ENCODE data around the gene CWC22.
"Not testable (repeated sequence)": the region's sequence is repeated elsewhere in the genome, so short reads cannot be mapped to it uniquely, and the experiment has no call there.

The CWC22 gene

DNA sequence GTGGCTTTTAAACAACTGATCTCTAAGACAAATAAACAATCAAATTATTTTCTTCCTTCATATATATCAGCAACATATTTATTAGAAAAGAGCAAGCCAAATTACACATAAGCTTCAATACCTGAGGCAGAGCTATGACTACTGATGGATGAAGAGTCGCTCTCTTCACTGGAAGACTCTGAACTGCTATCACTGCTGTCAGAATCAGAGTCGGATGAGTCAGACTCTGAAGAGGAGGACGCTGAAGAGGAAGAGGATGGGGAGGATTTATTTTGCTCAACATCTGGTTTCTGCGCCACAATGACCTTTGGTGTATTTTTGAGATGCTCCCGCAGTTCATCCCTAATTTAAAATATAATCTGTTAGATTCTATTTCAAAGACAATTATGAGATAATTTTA is 56.7 kb downstream of the CWC22 start:
- no peak for DNase-seq (ENCODE audit: low spot score)

DNA sequence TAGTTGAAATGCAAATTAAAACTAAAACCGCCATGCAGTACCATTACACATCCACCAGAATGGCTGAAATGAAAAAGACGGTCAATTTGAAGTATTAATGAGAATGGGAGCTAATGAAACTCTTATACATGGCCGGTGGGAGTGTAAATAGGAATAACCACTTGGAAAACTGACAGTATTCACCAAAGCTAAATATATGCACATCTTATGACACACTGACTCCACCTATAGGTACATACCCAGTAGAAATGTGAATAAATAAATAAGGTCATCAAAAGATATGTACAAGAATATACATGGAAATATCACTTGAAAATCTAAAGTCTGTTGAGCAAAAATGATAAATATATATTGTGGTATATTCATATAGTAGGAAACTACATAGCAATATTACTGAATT is 57.7 kb downstream of the CWC22 start:
- DNase-seq (ENCODE audit: low spot score), result no peak

DNA sequence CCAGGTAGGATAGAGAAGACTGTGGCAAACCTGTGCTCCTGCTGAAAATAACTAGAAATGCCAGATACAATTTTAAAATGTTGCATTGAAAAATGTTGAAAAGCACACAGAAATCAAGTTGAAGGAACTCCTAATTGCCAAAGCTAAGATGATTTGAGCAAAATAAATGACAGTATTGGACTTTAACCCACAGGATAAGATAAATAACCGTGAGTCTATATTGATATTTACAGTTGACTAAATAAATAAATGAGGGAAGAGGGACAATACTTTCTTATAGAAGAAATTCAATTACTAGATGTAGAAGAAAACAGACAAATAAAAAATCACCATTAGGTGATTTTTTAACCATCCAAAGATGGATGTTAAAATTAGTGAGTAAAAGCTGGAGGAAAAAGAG is 59.0 kb downstream of the CWC22 start:
- no peak for DNase-seq (ENCODE audit: low spot score)

DNA sequence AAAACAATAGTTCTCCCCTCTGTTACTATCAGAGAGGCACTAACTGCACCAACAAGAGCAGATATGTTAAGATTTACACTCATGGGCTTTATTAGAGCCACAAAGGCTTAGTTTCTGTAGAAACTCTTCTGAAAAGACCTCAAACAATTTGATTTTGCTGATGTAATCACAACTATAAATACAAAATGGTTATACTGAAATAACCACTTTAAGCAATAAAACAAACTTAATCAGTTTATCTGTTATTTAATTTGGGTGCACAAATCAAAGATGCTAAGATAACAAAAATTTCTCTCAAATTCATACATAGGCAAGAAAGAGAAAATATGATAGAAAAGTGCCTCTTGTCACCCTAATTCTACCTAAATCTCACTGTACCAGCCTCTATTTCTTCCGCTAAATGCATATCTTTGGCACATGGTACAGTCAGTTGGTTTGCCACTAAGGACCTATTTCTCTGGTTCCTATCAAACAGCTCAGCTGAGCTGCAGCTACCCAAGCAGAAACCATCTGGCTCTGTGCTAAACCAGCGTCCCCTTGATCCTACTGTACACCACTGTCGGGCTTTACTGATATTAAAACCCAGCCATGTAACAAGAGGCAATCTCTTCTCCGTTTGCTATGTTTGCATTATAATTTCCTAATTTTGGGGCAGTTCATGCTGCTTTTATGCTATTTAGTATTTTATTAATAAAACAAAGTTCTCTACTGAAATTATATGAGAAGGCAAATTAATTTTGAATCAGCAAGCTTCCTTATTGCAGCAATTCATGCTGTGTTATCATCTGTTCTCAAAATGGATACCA is 60.1 kb downstream of the CWC22 start:
- peak; percentile 92 for DNase-seq (ENCODE audit: low spot score)

DNA sequence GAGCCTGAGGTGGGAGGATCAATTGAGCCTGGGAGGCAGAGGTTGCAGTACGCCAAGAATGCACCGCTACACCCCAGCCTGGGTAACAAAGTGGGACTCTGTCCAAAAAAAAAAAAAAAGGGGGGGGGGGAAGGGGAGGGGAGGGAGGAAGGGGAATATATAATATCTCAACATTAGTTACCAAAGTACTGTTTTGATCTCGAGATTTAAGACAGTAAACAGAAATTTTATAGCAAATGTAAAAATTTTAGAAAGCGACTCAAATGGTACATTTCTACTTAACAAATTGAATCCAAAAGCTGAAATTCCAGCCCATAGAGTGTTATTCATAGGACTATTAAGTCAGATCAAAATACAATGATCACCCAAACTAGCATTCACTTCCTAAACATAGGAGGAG is 60.8 kb downstream of the CWC22 start:
- no peak for DNase-seq (ENCODE audit: low spot score)

DNA sequence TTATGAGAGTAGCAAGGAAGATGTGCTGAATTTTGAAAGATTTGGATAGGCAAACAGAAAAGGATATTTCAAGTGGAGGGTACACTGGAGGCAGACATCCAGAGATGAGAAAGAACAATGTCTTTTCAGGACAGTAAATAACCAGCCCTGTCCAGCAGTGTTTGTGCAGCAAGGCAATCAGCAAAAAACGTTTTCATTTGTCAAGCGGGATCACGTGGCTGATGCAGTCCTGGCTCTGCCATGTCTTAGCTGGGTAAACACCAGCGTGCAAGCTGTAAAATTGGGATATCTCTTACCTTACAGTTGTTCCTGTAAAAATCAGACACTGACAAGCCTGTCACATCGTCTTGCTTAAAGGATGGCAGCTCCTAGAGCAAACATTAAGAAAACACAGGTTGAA is 67.8 kb downstream of the CWC22 start:
- DNase-seq (ENCODE audit: low spot score), result no peak

DNA sequence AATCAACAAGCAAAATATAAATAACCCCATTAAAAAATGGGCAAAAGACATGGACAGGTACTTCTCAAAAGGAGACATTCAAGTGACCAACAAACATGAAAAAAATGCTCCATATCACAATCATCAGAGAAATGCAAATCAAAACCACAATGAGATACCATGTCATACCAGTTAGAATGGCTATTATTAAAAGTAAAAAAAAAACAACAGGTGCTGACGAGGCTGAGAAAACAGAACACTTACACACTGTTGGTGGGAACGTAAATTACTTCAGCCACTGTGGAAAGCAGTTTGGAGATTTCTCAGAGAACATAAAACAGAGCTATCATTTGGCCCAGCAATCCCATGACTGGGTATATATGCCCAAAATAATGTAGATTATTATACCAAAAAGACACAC is 69.1 kb downstream of the CWC22 start:
- DNase-seq (ENCODE audit: low spot score), result no peak

DNA sequence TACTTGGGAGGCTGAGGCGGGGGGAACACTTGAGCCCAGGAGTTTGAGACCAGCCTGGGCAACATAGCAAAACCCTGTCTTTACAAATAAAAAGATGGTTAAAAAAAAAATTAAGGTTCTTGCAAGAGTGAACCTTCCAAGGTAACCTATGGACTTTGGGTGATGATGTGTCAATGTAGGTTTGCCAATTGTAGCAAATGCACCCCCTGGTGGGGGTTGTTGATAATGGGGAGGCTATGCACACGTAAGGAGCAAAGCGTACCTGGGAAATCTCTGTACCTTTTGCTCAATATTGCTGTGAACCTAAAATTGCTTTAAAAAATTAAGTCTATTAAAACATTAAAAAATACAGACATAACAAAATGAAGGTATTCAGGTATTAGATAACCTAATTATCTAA is 70.4 kb downstream of the CWC22 start:
- no peak for DNase-seq (ENCODE audit: low spot score)

DNA sequence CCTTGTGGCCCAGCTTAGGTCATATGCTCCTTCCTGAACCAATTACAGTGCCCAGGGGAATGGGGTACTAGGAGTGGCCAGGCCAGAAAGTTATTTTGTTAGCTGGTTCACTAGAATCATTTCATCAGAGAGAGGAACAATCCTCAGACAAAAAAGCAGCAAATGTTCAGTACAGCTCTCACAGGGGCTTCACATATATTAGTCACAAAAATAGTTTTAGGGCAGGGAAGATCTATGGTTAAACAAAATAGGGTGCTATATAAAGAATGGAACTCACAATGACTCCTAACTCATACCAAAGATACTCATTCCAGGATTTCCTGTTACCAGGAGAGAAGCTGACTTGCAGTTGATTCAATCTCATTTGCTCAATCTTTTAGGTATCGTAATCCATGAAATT is 71.0 kb downstream of the CWC22 start:
- DNase-seq (ENCODE audit: low spot score), result no peak

DNA sequence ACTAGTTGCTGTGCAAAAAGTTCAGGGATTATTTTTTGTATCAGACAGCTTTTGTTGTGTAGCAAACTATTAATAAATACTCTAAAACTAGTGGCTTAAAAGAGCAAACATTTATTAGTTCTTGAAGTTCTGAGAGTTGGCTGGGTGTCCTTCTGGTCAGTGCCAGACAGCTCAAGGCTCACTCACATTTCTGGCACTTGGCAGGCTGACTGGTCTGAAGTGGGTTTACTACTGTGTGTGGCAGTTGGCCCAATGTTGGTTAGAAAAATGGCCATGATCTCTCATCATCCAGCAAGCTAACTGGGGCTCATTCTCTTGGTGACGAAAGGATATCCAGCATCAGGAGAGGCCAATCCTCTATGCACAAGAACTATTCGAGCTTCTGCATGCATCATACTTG is 74.3 kb downstream of the CWC22 start:
- DNase-seq (ENCODE audit: low spot score), result peak; percentile 33

DNA sequence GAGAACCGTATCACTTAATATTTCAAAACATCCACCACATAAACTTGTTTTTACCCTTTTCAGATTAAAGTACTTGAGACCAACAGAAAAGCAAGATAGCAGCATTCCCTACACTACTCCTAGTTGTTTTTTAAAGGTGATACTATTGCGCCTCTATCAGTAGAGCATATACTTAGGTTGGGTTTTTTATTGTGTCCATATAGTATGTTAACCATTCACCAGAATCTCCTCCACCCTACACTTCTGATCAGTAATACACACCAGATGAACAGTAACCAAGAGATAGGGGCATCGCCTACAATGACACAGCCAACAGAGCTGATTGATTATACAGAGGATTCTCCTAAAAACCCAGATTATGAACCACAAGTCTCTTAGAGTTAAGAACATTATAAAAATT is 75.6 kb downstream of the CWC22 start:
- DNase-seq (ENCODE audit: low spot score), result no peak

DNA sequence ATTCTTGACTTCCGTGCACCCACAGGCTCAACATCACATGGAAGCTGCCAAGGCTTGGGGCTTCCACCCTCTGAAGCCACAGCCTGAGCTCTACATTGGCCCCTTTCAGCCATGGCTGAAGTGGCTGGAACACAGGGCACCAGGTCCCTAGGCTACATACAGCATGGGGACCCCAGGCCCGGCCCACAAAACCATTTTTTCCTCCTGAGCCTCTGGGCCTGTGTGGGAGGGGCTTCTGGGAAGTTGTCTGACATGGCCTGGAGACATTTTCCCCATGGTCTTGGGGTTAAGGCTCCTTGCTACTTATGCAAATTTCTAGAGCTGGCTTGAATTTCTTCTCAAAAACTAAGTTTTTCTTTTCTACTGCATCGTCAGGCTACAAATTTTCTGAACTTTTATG is 77.1 kb downstream of the CWC22 start:
- not testable (repeated sequence) for DNase-seq (ENCODE audit: low spot score)

DNA sequence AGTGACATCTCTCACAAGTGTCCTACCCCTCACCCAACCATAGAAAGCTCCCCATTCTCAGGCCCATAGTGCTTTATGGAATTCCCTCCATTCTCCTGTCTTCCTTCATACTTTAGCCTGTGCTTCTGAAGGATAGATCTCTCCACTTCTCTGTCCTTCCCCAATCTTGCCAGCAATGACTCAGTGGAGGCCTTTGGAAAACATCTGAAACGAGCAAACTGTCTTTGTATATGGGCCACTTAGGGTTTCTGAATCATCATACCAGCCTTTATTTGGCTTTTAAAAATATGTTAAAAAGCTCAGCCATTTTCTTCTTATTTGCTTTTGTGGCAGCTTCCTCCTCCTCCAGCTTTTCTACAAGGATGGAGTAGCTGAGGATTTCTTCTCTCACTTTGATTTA is 80.1 kb downstream of the CWC22 start:
- no peak for DNase-seq (ENCODE audit: low spot score)

DNA sequence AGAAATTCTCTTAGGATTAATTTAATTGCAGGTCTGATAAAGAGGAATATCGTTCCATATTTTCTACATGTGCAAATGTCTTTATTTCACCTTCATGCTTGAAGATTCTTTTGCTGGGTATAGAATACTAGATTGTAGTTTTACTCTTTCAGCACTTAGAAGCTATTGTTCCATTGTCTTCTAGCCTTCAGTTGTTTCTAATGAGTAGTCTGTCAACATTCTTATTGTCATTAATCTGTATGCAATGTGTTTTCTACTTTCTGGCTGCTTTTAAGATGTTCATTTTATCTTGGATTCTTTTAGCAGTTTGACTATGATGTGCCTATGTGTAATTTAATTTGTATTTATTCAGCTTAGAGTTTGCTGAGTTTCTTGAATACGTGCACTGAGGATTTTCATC is 81.4 kb downstream of the CWC22 start:
- DNase-seq (ENCODE audit: low spot score), result no peak

DNA sequence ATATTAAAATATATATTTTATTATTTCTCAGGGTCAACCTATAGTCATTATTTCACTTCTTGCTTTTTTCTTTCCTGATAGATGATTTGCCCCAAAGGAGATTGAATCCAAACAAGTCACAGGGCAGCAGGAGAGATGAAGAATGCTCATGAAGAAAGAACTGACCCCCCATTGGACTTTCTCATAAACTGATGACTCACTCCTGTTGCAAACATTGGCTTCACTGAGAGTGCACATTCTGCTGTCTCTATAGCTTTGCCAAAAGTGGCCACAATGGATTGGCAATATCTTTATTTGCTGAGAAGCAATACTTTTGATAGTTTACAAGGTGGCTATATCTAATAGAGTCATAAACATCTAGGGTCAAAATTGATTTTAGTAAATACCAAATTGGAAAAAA is 89.8 kb downstream of the CWC22 start:
- DNase-seq (ENCODE audit: low spot score), result no peak

DNA sequence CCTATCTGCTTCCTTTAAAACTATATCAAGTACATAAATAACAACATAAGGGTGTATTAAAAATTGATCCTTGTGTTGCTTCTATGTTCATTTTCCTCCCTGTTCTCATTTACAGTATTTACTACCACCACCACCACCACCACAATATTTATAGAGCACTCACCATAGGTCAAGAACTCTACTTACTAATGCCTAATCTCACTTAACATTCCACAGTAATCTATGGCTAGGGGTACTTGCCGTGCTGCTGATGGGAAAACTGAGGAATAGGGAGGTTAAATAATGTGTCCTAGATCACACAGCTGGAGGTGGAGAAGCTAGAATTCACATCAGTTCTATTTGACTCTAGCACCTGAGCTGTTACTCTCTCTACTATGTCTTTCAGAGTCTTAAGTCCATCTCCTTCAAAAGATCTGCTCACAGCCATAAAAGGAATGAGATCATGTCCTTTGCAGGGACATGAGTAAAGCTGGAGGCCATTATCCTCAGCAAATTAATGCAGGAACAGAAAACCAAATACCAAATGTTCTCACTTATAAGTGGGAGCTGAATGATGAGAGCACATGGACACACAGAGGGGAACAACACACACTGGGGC is 91.6 kb downstream of the CWC22 start:
- no peak for DNase-seq (ENCODE audit: low spot score)

DNA sequence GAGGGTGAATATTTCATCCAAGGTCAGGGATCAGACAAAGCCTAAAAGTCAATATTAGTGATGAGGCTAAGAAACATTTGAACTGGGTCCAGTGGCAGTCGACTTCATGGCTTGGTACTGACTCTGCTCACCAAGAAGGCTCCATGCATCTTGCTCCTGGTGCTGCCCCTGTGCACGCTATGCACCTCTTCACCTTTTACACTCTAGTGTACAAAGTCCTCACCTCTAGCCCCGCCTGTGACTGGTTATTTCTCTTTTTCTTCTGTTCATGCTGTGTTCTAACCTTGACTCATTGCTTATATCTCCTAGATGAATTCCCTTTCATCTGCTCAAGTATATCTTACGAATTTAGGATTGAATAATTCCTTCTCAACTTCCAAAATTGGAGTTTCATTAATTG is 93.3 kb downstream of the CWC22 start:
- no peak for DNase-seq (ENCODE audit: low spot score)

DNA sequence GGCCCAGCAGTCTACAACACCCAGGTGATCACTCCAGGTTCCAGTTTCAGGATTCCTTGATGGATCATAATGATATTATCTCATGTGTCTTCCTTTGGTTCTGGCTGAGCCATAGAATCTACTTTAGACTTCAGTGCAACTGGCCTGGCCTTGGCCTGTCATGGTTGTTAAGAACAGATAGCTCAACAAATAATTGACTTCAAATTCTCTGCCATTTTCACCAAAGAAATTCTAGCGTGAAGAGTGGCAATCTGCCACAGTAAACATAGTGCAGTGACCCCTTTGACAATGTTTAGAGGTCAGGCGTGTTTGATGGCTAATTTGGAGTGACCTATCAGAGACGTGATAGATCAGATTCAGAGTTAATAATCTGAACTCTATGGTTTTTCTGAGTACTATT is 95.5 kb downstream of the CWC22 start:
- DNase-seq (ENCODE audit: low spot score), result no peak

DNA sequence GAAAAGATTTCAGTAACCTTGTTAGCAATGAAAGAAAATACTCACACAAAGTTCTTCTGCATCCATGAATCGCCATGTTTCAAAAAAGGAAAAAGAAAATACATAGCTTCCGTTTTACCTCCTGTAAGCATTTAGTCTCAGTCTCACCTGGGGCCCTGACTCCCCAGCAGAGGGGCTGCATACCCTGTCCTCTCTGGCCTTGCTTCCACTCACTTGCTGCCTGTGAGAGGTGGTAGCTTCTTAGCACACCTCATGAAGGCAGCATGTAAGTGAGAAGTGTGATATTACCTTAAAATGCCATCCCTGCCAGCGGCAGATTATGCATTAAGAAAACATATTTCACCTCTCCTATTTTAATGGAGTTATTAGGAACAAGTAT is 96.4 kb downstream of the CWC22 start:
- DNase-seq (ENCODE audit: low spot score), result no peak

DNA sequence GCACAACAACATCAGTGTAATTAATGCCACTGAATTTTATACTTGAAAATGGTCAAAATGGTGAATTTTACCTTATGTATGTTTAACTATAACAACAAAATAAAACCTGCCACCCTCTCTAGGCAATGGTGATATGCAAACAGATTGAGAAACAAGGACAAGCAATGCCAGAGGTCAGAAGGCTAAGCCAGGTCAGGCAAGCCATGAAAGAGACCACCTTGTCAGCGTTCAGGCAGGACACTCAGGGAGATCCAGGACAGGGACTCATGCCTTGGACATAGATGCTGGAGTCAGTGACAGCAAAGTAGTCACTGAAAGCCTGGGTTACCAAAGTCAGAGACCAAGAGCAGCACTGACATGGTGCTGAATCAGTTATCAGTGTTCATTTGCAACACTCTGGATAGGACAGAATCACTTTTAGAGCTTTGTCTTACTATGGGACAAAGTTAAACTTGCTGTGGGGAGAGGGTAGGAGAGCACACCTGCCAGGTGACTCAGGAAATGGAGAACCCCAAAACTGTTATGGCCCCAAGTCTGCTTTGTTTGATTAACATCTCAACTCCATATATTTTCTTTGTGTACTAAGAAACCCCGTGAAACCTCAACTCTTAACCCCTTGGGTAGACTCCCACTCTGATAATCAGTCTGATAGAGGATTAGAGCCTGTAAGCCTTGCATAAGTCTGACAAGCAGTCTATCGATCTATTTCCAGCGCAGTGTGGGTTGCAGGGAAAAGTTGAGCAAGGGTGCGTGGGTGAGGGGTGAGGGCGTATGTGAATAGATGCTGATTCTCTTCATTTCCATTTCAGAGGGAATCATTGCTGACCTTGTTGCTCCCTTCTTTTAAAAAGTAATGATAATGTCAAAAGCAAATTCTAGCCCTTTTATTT is 97.0 kb downstream of the CWC22 start:
- DNase-seq (ENCODE audit: low spot score), result no peak

DNA sequence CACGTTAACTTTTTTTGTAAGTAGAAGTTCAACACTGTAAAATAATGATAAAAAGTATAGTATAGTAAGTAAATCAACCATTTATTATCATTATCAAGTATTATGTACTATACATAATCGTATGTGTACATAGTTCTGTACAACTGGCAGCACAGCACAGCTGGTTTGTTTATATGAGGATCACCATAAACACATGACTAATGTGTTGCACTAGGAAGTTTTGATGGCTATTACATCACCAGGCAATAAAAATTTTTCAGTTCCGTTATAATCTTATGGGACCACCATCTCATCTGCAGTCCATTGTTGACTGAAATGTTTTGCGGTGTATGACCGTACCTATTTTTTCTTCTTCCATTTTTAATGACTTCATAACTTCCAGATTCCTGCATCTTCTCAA is 106.4 kb downstream of the CWC22 start:
- no peak for DNase-seq (ENCODE audit: low spot score)

DNA sequence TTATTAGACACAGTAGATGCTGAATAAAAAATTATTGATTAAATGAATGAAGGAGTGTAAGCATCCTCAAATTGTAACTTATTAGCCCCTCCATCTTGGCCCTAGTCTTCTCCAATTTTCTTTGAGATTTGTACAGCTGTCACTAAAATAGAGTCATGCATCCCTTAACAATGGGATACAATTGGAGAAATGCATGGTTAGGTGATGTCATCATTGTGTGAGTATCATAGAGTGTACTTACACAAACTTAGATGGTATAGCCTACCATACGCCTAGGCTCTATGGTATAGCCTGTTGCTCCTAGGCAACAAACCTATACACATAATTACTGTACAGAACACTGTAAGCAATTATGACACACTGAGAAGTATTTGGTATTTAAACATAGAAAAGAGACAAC is 107.4 kb downstream of the CWC22 start:
- DNase-seq (ENCODE audit: low spot score), result no peak

DNA sequence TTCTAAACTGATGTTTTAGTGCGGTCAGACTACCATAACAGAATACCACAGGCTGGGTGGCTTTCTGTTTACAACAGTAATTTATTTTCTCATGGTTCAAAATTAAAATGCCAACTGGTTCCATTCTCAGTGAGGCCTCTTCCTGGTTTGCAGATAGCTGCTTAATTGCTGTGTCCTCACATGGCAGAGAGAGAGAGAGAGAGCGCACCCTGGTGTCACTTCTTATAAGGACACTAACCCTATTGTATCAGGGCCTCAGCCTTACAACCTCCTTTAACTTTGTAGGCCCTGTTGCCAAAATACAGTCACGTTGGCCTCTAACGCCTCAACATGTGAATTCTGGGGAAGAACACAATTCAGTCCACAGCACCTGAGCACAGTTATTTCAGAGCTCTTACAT is 108.2 kb downstream of the CWC22 start:
- peak; percentile 40 for DNase-seq (ENCODE audit: low spot score)
